AG10803 (cell line): ENCODE data around the gene ABL1.
A peak's percentile ranks its signal among the peaks of the same experiment; 100 is the strongest.

ENCODE experiments used
- DNase-seq: peaks from one replicate; pipeline ENCODE4 v3.0.0; 2010; ENCODE audit warnings: low read depth
- H3K4me3 ChIP-seq: 2 replicates; pipeline ENCODE4 v1.5.1; 2011; ENCODE audit warnings: mild to moderate bottlenecking, low read length, control low read depth
- CTCF ChIP-seq: conservative IDR thresholded peaks from 2 replicates; pipeline ENCODE4 v1.5.1; 2011; ENCODE audit warnings: mild to moderate bottlenecking, low read length, control low read depth, inconsistent platforms

Gene ABL1

GRCh38 chr9:130936285-130937117 lies 101.4 kb downstream of the ABL1 start:
- no peak overlapping the region for H3K4me3 ChIP-seq
- peak; percentile 88 for DNase-seq
- no peak for TF ChIP-seq CTCF
